Measurements from ENCODE around the gene TMEM95. TPM values are rescaled to one million over a fixed set of nuclear protein-coding genes. Genes with fewer than 3 reads are reported as not detected.

The TMEM95 gene
- total and polyA plus RNA-seq, 7 donors = not detected

GRCh38 chr17:7389924-7390910 is 35.3 kb downstream of the TMEM95 start:
- WGBS, 3 donors = 77 to 82% (median 80%) methylated on average over 19 of the region's 19 CpGs
- intact Hi-C loops (cut with DNase I) = loop anchor here (5.0 kb wide), 3 partner anchors 33 to 97 kb away; partner anchors contain the start of genes KCTD11 (in 1 of the 2) and TMEM95 (in 1 of the 2)
- H3K4me1 ChIP-seq = no peaks in the 10 kb centered on the region
- H3K27ac ChIP-seq = no peak overlapping the region
- H3K4me3 ChIP-seq = no peak overlapping the region
- H3K9me3 ChIP-seq = no peaks in the 10 kb centered on the region
- no peak for DNase-seq
- H3K27me3 ChIP-seq (ENCODE audit: insufficient read depth in 3 of 3, low read length in 2 of 3) = no peaks in the 10 kb centered on the region
- TF ChIP-seq, protein P1, sequence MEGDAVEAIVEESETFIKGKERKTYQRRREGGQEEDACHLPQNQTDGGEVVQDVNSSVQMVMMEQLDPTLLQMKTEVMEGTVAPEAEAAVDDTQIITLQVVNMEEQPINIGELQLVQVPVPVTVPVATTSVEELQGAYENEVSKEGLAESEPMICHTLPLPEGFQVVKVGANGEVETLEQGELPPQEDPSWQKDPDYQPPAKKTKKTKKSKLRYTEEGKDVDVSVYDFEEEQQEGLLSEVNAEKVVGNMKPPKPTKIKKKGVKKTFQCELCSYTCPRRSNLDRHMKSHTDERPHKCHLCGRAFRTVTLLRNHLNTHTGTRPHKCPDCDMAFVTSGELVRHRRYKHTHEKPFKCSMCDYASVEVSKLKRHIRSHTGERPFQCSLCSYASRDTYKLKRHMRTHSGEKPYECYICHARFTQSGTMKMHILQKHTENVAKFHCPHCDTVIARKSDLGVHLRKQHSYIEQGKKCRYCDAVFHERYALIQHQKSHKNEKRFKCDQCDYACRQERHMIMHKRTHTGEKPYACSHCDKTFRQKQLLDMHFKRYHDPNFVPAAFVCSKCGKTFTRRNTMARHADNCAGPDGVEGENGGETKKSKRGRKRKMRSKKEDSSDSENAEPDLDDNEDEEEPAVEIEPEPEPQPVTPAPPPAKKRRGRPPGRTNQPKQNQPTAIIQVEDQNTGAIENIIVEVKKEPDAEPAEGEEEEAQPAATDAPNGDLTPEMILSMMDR (IDR thresholded peaks at IDR 0.05) = no peak
- ATAC-seq = no peak
- peaks cover 3 to 57% of the 10 kb centered on the region in 2 donors for H3K36me3 ChIP-seq (ENCODE audit: insufficient read depth in 1 of 2, low read depth in 1 of 2)

DNA sequence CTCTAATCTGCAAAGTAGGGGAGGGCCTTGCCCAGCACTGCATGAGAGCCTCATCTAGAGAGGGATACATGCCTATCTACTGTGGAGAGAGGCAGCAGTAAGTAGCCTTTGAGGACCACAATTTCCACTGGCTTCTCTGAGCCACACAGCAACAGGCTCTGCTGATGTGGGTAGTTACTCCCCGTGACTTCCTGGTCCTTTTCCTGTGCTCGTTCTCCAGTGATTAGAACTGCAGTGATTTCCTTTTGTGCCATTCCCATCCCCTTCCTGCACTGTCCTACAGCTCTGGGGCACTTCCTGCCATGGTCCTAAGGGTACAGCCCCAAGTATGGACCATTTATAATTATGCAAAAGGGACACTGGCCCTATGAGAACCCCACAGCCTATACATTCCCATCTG is 36.4 kb downstream of the TMEM95 start:
- no peaks in the 10 kb centered on the region for H3K9me3 ChIP-seq
- H3K27me3 ChIP-seq (ENCODE audit: insufficient read depth in 3 of 3, low read length in 2 of 3) = no peaks in the 10 kb centered on the region
- intact Hi-C loops (cut with DNase I) = loop anchor here (5.0 kb wide), 3 partner anchors 34 to 96 kb away; partner anchors contain the start of genes KCTD11 (in 1 of the 2) and TMEM95 (in 1 of the 2)
- peaks cover 3 to 57% of the 10 kb centered on the region in 2 donors for H3K36me3 ChIP-seq (ENCODE audit: insufficient read depth in 1 of 2, low read depth in 1 of 2)
- DNase-seq (no peak), ATAC-seq (no peak)
- WGBS, 3 donors = 58 to 69% (median 59%) methylated on average over 2 of the region's 2 CpGs
- no peaks in the 10 kb centered on the region for H3K4me1 ChIP-seq
- H3K27ac ChIP-seq = no peak overlapping the region
- TF ChIP-seq, protein P1 (IDR thresholded peaks at IDR 0.05) = no peak
- H3K4me3 ChIP-seq = no peak overlapping the region

DNA sequence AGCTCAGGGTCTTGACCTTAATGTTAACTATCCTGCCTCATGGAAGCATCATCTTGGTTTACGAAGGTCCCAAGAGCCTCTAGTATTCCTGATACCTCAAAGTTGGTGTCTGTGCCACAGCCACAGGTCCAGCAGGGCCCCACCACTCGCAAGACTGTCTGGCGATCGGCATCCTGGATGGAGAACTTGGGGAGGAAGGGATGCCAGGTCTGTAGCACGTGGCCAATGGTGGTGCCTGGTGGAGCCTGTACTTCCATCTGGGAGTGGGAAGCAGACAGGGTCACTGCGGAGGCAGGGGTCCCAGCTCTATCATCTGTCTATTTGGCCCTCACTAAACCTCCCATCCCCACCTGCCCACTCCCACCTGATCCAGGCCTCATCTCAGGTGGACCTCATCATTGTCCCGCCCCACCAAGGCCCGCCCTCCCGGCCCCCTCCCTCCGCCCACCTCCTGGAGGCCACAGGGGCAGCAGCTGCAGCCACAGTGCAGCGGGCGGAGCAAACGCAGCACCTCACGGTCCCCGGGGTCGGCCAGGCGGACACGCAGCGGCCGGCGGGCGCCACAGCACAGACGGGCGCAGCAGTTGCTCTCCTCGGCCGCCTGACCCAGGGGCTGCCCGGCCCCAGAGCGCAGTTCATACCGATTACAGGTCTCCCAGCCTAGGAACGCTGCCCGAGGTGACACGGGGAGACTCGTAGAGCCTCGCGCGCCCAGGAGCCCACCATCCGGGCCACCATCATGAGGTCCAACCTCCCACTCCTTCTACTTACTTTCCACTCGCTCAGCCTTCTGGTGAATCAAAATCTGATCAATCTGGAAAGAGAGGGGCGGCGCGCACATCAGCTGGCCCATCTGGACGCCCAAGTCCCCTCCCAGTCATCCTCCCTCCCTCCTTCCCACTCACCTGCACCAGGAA is 38.0 kb downstream of the TMEM95 start:
- no peaks in the 10 kb centered on the region for H3K27me3 ChIP-seq (ENCODE audit: insufficient read depth in 3 of 3, low read length in 2 of 3)
- WGBS, 3 donors = 77 to 82% (median 77%) methylated on average over 31 to 42 of the region's 42 CpGs
- TF ChIP-seq, protein P1 (IDR thresholded peaks at IDR 0.05) = no peak
- intact Hi-C loops (cut with DNase I) = loop anchor here (5.0 kb wide), 3 partner anchors 36 to 94 kb away; partner anchors contain the start of genes KCTD11 (in 1 of the 2) and TMEM95 (in 1 of the 2)
- no peaks in the 10 kb centered on the region for H3K4me1 ChIP-seq
- no peak overlapping the region for H3K27ac ChIP-seq
- H3K36me3 ChIP-seq (ENCODE audit: insufficient read depth in 1 of 2, low read depth in 1 of 2) = peaks cover 3 to 46% of the 10 kb centered on the region in 2 donors
- no peaks in the 10 kb centered on the region for H3K9me3 ChIP-seq
- peak overlapping the region; percentile 95 for H3K4me3 ChIP-seq
- DNase-seq = no peak
- ATAC-seq = no peak

DNA sequence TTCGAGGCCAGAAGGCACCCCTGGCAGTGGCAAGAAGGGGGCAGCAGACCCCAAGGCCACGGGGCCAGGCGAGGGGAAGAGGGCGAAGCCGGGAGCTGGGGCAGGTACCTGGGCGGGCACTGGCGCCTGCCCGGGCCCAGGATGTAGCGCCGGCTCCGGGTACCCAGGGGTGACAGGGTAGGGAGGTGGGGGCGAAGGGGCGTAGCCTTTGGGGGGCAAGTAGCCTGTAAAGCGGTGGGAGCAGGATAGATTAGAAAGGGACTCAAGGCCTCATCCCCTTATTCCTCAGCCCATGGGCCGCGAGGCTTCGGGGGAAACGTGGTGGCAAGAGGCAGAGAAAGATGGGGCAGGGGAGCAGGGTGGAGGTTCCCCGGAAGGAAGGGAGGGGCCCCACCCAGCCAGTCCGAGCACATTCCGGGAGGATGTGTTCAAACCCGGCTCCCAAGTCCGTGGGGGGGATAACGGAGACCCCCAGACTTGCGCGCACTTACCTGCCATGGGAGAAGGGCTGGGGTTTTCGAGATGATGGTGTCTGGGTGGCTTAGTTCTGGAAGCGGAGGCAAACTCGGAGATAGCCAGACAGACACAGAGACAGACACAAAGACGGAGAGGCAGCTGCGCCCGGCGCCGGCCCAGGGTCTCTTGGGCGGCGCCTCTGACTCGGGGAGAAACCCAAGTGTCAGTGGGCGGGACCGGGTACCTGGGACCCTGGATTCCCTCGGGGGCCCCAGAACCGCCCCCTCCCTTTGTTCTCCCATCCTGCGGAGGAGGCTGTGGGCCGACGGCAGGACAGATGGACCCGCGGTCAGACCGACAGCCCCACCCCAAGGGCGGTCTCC is 38.9 kb downstream of the TMEM95 start:
- ATAC-seq (peak in 3 of 4 donors; percentile 3 to 36 (median 30)), DNase-seq (peak in 1 of 2 donors; percentile 49)
- Histone ChIP-seq H3K27ac (peak overlapping the region; percentile 91), H3K27me3 (ENCODE audit: insufficient read depth in 3 of 3, low read length in 2 of 3) (no peaks in the 10 kb centered on the region), H3K4me3 (peak overlapping the region; percentile 95), H3K4me1 (no peaks in the 10 kb centered on the region), H3K9me3 (no peaks in the 10 kb centered on the region), H3K36me3 (ENCODE audit: insufficient read depth in 1 of 2, low read depth in 1 of 2) (peaks cover 3 to 38% of the 10 kb centered on the region in 2 donors)
- TF ChIP-seq, protein P1 (IDR thresholded peaks at IDR 0.05) = no peak
- intact Hi-C loops (cut with DNase I) = loop anchor here (5.0 kb wide), 3 partner anchors 37 to 93 kb away; partner anchors contain the start of genes KCTD11 (in 1 of the 2) and TMEM95 (in 1 of the 2)
- 14 to 19% (median 15%) methylated on average over 35 to 48 of the region's 48 CpGs for WGBS, 3 donors

Data from psoas muscle (tissue), 8 donors.